Measurements from ENCODE around the gene ZBED4.

Gene ZBED4

GRCh38 chr22:49853981-49854831 lies 562 bp downstream of the ZBED4 start:
- no peak for DNase-seq (ENCODE audit: low read depth)

DNA sequence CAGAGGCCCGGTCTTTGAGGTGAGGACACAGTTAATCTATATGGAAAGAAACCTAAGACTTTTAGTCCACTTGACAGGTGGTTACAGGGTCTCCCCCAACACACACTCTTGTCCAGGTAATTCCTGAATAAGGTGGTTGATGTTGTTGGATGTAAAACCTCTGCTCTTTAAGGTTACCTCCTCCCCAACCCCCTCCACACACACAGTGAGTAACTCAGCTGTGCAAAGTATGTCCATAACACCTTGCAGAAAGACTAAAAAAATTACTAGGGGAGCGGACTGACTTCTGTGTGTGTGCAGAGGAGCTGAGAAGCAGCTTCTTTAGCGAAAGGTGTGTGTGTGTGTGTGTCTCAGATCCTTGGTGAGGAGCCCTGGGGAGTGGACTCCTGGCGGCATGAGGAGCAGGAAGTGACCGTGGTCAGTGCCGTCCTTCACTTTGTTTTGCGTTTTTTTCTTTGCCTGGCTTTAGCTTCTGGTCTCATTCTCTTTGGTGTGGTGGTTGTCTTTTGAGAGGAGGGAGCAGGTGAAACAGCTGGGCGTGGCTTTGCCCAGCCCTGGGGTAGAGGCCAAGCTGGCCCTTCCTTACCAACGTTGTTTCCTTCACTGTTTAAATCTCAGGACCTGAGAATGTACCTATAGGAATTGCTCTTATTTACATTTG lies 1.7 kb downstream of the ZBED4 start:
- DNase-seq (ENCODE audit: low read depth), result no peak

GRCh38 chr22:49856343-49856742 lies 2.7 kb downstream of the ZBED4 start:
- no peak for DNase-seq (ENCODE audit: low read depth)

DNA sequence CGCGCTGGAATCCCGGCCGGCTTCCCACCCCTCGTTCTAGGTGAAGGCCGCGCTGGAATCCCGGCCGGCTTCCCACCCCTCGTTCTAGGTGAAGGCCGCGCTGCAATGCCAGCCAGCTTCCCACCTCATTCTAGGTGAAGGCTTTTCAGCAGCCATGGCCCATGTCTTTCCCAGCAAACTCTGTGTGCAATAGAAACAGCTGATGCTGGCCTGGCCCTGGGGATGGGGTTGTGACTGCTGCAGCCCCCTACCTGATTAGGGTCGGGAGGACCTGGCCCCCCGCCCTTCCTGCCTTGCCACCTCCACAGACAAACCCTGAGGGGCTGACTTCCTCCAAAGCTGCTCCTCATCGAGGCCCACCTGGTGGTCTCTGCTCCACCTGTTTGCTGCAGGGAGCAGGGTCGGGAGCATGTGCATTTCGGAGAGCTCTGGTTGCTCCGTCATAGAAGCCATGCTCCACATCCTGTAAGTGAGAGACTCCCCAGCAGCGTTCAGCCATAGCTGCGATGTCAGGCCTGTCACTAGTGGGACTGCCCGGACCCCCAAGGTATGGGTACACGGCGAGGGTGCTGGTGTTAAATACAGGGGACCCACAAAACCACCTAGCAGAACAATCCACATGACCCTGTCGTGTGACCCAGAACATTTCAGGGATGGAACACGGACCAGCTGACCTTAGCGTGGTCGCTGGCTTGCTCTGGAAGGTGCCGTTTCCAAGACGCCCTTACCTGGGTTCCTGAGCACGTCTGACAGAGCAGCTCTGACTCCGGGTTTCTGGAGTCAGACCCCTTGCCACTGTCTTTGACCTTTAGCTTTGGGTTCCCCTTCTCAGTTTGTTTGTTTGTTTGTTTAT lies 3.3 kb downstream of the ZBED4 start:
- no peak for DNase-seq (ENCODE audit: low read depth)

DNA sequence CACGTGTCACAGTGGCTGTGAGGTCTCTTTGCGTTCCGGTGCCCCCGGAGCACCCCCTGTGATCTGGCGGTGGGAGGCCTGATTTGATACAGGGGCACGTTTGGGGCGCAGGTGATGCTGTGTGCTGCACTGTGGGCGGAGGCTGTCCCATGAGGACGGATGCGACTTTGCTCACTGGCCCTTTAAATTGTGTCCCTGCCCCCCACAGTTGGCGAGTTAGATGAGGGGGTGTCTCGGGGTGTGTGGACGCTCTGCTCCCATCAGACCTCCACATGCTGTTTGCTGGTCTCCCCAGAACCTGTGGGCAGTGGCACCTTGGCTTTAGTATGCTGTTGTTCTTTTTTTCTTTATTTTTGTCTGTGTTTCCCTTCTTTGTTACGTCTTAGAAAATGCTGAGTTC lies 5.2 kb downstream of the ZBED4 start:
- no peak for DNase-seq (ENCODE audit: low read depth)

GRCh38 chr22:49861642-49862495 lies 8.2 kb downstream of the ZBED4 start:
- DNase-seq (ENCODE audit: low read depth), result no peak

DNA sequence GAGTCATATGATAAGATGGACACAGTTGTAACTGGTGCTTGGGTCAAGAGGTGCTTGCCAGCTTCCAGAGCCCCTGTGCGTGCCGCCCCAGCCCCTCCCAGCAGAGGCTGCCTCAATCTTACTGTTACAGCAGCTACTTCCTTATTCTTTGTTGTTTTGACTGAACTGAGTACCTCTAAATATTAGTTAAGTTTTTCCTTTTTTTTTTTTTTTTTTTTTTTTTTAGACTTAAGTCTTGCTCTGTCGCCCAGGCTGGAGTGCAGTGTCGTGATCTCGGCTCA lies 8.8 kb downstream of the ZBED4 start:
- DNase-seq (ENCODE audit: low read depth), result no peak

DNA sequence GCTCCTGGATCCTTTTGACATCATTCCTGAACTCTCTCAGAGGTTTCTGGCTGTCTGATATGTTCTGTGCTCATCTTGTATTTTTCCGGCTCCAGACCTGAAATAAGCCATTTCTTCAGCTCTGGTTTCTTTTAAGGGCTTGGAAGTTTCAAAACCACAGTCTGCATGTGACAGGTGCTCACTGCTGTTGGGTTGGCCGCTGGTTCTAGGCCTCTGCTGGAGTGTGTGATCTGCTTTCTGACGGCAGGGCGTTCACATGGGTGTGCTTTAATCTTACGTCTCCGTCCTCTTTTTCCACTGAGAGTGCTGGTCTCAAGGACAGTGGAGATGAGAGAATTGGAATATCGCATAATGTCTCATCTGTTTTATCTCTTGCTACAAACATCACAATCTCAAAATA lies 10.3 kb downstream of the ZBED4 start:
- no peak for DNase-seq (ENCODE audit: low read depth)

- DNase-seq (ENCODE audit: low read depth), result no peak
Observed at GRCh38 chr22:49865156-49865555, 11.5 kb downstream of the ZBED4 start.

DNA sequence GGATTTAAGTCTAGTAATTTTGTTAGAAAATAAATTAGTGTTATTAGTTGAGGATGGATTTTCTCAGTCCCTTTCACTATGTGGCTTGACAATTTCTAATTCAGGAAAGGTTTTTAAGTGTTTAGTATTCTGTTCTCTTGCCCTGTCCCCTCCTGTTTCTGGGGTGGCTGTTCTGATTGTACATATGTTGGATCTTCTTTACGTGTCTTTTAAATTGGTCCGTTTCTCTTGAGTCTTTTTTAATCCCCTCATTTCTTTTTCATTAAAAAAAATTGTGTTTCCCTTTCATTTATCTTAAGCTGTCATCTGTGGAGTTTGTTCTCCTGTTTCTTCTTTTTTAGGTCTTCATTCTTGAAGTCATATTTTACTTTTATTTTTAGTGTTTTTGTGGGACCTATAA lies 12.5 kb downstream of the ZBED4 start:
- no peak for DNase-seq (ENCODE audit: low read depth)

- no peak for DNase-seq (ENCODE audit: low read depth)
Observed at GRCh38 chr22:49866646-49867045, 13.0 kb downstream of the ZBED4 start.

DNA sequence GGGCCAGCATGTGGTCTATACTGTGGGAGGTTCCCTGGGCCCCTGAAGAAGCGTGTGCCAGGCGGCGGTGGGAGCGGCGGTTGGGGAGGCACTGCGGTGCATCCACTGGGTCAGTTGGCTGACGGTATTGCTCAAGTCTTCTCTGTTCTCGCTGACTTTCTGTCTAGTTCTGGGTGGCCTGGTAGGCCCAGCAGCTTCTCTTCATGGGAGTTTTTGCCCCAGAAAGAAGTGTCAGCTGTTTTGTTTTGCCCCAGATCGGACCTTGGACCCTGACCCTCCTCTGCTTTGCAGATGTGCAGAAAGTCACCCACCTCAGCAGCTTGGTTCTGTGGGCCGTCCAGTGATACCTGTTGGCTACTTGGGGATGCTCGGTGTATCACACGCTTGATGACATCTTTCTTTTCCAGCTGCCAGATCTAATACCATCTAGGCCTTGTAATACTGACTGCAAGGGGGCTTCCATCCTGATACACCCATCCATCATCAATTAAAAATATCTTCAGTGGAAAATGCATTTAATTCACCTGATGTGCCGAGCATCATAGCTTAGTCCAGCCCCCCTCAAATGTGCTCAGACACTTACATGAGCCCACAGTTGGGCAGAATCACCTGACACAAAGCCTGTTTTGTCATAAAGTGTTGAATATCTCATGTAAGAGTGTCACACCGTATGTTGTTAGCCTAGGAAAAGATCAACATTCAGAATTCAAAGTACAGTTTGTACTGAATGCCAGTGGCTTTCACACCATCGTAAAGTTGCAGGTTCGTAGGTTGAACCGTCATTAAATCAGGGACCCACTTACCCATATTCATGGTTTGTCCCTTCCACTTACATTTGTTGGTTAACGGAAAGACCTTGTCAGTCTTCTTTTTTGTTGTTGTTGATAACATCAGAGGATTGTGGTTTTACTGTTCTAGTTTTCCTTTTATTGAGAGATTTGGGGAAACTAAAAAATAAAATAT lies 13.9 kb downstream of the ZBED4 start:
- DNase-seq (ENCODE audit: low read depth), result no peak

DNA sequence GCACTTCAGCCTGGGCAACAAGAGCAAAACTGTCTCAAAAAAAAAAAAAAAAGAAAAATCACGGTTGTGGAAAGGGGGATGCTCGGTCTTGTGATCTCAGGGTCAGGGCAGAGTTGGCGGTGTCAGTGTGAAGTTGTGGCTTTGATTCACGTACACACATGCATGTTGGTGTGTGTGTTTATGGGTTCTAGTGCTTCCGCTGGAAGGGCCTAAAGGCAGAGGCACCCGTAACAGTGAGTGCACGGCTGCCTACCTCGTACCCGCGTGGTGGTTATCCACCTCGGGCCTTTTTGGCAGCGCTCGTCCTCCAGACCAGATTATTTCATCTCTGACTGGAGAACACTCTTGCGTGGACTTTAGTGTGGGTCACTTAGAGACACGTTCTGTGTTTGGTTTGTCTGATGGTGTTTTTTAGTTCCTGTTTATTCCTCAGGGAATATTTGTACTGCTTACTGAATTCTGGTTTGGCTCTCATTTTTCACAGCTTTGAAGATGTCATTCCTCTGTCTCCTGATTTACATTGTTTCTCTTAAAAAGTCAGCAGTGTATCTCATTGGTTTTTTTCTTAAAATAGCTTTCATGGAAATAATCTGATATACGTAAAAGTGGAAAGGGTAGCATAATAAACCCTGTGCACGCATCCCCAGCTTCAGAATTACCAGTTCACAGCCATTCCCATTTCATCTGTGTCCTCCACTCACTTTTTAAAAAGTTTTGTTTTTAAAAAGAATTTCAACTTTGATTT lies 15.6 kb downstream of the ZBED4 start:
- DNase-seq (ENCODE audit: low read depth), result no peak

GRCh38 chr22:49869845-49870712 lies 16.4 kb downstream of the ZBED4 start:
- no peak for DNase-seq (ENCODE audit: low read depth)

DNA sequence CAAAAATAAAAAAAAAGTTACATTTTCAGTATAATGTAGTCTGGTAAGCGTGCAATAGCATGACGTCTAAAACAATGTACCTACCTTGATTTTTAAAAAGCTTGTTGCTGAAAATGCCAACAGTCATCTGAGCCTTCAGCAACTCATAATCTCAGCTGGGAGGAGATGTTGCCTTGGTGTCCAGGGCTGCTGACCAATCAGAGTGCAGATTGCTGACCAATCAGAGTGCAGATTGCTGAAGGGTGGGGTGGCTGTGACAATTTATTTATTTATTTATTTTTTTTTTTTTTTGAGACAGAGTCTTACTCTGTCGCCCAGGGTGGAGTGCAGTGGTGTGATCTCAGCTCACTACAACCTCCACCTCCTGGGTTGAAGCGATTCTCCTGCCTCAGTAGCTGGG lies 17.8 kb downstream of the ZBED4 start:
- DNase-seq (ENCODE audit: low read depth), result no peak

DNA sequence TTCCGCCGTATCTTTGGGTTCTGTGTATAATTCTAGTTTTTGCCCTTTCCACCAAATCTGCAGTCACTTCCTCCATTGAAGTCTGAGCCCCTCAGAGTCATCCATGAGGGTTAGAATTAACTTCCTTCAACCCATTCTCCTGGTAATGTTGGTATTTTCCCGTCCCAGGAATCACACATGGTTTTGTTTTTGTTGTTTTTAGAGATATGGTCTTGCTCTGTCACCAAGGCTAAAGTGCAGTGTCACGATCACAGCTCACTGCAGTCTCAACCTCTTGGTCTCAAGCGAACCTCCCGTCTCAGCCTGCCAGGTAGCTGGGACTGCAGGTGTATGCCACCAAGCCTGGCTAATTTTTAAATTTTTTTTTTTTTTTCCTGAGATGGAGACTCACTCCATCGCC lies 18.7 kb downstream of the ZBED4 start:
- no peak for DNase-seq (ENCODE audit: low read depth)

DNA sequence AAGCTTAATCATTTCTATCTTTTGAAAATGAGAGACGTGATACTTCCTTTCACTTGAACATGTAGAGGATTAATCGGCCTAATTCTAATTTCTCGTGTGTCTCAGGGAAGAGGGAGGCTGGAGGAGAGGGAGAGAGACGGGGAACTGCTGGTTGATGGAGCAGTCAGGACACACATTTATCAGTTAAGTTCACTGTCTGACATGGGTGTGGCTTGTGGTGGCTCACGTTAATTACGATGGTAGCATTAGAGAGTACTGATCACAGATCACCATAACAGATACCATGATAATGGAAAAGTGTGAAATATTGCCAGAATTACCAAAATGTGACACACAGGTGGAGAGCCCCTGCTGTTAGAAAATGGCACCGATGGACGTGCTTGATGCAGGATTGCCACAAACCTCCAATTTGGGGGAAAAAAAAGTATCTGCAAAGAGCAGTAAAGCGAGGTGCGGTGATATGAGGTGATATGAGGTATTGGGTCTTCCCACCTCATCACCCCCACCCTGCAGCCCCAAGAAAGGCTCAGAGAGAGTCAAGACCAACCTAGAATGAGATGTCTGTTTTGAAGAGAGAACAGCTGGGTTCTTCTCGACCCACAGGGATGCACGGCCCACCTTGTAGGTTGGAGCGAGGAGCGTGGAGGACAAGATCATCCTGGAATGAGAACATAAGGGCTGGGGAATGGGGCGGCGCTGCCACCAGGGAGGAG lies 19.7 kb downstream of the ZBED4 start:
- no peak for DNase-seq (ENCODE audit: low read depth)

- DNase-seq (ENCODE audit: low read depth), result no peak
Observed at GRCh38 chr22:49877642-49878041, 24.0 kb downstream of the ZBED4 start.

- DNase-seq (ENCODE audit: low read depth), result no peak
Observed at GRCh38 chr22:49878206-49878605, 24.6 kb downstream of the ZBED4 start.
